A172 (cell line): ENCODE data around the gene DEUP1. TPM values are rescaled to one million over a fixed set of nuclear protein-coding genes. Genes with fewer than 3 reads are reported as not detected.
"Not testable (repeated sequence)": the region's sequence is repeated elsewhere in the genome, so short reads cannot be mapped to it uniquely, and the experiment has no call there.

Source experiments
- DNase-seq: peaks from one replicate; pipeline ENCODE4 v3.0.0-alpha.2; 2015; ENCODE audit warnings: low spot score
- total RNA-seq: library from RNA; depleted of rRNA; stranded (reverse); fragments of >200 nt; shearing (Covaris generic); gene quantifications from 2 replicates; pipeline ENCODE4 v1.2.3, GENCODE V29; 2014; rRNA removed

Gene DEUP1, protein sequence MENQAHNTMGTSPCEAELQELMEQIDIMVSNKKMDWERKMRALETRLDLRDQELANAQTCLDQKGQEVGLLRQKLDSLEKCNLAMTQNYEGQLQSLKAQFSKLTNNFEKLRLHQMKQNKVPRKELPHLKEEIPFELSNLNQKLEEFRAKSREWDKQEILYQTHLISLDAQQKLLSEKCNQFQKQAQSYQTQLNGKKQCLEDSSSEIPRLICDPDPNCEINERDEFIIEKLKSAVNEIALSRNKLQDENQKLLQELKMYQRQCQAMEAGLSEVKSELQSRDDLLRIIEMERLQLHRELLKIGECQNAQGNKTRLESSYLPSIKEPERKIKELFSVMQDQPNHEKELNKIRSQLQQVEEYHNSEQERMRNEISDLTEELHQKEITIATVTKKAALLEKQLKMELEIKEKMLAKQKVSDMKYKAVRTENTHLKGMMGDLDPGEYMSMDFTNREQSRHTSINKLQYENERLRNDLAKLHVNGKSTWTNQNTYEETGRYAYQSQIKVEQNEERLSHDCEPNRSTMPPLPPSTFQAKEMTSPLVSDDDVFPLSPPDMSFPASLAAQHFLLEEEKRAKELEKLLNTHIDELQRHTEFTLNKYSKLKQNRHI
- total RNA-seq = not detected in 2 replicates

DNA sequence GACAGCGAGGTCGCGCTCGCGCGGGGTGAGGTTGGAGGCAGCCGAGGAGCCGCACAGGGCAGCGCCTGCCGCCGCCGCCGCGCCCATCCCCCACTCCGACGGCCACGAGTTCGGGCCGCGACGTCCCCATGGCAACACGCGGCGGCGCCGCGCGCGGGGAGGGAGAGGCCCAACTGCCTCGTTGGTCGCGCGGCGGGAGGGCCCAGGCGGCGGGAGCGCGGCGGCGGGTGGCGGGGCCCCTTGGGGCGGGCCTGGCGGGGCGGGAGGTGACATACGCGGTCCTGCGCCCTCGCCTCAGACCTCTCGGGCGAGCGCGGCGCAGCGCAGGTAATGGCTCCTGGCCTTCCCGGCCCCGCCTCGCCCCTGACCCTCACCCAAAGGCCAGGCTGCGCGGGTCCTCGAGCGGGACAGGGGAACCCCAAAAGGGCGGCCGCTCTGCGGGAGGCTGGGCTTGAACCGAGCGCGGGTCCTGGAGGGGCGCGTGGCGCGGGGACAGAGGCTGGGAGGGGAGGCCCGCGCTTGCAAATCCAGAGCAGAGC is at the start of gene DEUP1:
DEUP1 (plus strand) TSS at position 297 of the 539 bp plus-strand sequence. CDS start 1,518 bp downstream, outside the sequence.
- no peak for DNase-seq

DNA sequence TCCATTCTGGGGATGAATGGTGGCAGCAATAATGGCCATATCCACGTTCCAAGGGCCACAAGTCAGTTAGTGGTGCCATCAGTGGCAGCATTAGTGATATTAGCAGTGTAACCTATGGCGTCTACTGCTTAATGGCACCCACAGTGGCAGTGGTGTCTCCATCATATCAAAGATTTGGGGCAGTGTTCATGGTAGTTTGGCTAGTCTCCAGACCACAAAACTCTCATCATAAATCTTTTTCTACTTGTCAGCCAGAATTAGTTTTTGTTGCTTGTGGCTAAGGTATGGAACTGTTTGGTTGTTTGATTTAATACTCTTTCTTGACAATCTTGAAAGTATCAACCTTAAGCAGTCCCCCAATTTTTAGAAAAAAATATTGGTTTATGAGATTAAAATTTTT is 45.1 kb upstream of the DEUP1 start:
- DNase-seq = no peak

DNA sequence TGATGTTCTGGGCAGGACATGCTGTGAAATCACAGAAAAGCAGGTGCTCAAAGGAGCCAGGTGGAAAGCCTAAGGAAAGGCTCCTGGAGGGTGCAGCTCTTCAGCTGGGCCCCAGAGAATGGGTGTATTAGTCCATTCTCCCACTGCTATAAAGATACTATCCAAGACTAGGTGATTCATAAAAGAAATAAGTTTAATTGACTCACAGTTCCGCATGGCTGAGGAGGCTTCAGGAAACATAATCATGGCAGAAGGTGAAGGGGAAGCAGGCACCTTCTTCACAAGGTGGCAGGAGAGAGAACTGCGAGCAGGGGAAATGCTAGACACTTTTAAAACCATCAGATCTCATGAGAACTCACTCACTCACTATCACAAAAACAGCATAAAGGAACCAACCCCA is 43.1 kb upstream of the DEUP1 start:
- no peak for DNase-seq

DNA sequence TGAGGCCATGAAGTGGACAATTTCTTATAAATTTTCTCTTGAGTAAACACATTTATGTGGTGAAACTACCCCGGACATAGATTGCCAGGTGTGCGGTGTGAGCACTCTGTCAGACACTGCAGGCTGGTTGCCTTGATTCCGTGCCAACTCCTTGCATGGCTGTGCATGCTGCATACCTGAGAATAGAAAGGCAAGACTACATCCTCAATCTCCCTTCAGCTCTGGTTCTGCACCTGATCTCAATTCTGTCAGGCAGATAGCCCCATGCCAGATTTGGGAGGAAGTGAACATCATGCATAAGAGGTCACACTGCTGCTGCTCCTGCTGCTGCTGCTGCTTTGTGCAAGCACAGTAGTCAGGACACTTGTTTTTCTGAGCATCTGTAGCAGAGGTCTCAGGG is 42.5 kb upstream of the DEUP1 start:
- DNase-seq = no peak

DNA sequence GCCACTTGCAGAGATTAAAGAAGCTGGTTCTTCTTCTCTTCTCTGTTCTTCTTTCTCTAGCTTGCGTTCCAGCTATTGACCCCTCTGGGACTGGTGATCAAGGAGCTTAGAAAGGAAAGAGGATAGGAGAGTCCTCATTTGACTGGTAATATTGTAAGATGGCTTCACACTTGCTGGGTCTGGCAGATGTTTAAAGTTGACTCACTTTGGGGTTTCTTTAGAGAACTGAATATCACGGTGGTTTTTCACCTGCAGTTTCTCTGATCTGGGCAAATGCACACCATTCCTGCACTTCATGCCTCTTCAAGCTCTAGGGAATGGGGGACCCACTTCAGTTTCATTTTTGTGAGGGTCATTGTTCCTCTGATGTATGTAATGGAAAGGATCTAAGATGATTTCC is 41.8 kb upstream of the DEUP1 start:
- DNase-seq = no peak

DNA sequence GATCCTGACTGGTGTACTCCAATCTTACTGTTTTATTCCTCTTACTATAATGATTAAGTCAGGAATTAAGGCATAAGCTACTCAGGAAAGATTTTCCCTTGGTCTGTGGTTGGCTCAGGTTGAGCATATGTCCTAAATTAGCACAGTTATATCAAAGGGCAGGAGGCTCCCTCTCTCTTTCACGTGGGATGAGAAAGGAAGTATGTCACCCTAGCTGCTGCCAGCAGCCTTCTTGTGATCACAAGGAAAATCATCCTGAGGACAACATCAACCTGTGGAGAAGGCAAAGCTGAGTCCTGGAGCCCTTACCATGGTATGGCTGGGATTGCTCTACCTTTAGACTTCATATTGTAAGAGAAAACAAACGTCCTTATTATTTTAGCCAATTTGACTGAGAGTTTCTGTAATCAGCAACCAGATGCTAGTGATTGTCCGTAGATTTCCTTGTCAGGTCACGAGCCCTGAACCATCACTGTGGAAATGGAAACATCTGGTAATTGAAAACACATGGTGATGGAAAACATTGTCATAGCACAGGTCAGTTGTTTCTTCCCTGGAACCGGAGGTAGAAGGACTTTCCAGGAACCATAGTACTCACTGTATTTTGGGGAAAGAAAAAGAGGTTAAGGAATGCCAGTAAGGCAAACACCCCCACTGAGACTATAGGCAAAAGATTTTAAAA is 40.6 kb upstream of the DEUP1 start:
- no peak for DNase-seq

DNA sequence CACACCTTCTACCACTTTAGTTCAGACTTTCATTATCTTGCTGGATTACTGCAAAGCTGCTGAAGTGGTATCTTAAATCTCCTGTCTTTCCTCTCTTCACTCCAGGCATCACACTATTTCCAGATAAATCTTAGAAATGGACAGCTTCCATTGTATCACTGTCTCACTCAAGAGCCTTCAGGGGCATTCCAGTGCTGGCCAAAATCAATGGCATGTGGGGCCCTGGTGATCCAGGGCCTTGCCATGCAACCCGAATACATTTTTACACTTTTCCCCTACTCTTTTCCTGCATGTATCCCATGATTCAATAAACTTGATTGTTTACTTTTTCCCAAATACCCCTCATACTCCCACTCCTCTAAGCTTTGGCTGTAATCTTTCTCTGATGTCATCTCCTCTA is 39.4 kb upstream of the DEUP1 start:
- no peak for DNase-seq

DNA sequence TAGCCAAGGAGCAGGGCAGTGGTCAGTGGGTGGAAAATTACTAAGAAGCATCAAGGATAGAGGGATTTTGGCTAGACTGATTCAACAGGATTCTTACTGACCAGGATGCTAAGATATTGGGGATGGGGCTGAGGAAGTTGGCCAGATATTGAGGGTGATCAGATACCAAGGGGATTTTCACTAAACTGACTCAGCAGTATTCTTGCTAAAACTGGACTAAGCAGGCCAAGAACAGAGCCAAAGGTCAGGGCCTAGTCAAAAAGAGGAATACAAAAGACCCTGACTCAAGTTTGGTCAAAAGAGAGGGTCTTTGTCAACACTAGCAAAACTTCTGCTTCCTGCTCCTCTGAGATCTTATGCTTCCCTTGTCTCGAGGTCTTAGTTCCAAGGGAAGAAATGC is 38.6 kb upstream of the DEUP1 start:
- no peak for DNase-seq

DNA sequence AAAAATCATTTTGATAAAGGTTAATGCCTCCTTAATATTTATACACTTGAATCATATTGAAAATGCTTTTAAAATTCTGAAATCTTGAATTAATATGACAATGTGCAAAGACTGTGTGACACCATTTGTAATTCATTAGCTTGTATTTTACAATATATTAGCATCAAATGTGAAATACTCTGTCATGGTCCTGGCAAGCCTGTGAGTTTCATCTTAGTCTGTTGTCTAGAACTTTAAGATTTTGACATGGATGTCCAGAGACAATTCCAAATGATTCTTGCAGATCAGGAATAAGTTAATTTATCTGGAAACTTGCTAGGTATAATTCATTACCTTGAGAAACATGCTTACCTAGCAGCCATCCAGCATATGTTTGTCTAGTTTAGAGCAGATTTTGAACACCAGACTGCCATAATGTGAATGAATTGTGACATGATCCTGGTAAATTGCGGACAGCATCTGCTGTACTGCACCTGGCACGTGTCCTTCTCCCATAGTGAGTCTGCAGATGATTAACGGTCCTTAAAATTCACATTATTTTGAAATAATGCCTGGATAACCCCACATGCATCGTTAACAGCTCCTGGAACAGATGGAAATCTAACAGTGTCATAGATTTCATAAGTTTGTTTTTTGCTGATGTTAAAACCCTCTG is 34.5 kb upstream of the DEUP1 start:
- no peak for DNase-seq

DNA sequence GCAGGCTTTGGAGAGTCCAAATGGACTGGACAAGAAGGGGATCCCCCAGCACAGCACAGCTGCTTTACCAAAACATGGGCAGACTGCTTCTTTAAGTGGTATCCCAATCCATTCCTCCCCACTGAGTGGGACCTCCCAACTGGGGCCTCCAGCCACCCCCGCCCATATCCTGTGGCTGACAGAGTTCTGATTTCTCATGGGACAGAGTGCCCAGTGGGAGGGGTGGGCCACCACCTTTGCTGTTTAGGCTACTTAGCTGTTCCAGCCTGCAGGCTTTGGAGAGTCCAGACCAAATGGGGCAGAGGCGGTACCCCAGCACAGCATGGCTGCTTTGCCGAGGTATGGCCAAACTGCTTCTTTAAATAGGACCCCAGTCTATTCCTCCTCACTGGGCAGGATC is 26.9 kb upstream of the DEUP1 start:
- no peak for DNase-seq

DNA sequence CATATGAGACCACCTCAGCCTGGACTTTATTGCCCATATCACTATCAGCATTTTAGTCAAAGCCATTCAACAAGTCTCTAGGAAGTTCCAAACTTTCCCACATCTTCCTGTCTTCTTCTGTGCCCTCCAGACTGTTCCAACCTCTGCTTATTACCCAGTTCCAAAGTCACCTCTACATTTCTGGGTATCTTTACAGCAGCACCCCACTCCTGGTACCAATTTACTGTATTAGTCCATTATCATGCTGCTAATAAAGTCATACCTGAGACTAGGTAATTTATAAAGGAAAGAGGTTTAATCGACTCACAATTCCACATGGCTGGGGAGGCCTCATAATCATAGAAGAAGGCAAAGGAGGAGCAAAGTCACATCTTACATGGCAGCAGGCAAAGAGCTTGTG is 16.1 kb upstream of the DEUP1 start:
- DNase-seq = not testable (repeated sequence)

DNA sequence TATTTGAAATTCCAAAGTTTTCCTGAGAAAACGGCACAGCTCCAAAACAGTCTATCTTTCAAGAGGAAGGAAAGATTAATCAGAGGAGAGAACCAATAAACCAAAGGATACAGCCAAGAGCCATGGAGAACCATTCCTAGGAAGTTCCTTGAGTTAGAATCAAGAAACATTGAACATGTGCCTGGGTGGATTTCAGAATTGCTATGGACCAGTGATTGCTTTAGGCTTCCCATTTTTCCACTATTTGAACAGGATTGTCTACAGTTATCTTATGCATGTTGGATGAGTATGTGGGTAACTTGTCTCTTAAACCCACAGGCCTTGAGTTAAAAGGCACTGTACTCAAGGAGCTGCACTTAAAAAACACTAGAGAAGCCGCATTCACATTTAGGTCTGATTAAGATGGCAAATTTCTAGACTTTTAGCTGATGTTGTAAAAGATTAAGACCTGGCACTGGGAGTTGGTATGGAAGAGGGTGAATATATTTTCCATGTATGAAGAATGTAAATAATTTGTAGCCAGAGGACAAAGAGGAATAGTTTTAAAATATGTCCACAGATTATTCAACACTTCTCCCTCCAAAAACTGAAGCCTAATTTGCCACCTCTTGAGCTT is 11.2 kb upstream of the DEUP1 start:
- no peak for DNase-seq

DNA sequence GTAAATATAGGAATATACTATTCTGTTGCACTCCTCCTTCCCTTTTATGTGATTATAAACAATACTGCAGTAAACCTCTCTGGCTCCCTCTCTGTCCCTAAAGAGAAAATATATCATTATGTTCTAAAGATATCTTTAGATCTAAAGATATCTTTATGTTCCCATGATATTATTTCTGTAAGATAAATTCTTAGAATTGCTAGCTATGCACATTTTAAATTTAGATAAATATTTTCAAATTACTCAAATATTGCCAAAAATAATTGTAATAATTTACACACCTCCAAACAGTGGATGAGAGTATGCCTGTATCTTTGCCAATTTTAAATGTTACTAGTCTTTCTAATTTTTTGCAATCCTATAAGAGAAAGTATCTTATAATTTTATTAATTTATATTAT is 10.3 kb upstream of the DEUP1 start:
- no peak for DNase-seq

DNA sequence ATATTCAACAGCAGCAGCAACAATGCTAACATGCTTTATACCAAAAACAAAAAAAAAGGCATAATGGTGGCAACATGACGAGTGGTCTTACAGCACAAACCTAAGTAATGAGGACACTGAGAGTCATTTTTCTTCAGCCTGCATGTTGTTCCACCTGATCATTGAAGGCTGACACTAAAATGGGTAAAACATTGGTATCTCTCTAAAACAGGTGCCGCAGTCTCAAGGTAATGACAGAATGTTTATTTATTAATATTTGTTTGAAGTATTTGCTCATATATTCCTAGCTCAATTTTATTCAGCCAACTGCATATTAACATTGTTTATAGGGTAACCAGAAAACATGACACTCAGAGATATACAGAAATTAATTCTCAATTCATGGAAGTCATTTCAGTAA is 8.3 kb upstream of the DEUP1 start:
- DNase-seq = no peak

DNA sequence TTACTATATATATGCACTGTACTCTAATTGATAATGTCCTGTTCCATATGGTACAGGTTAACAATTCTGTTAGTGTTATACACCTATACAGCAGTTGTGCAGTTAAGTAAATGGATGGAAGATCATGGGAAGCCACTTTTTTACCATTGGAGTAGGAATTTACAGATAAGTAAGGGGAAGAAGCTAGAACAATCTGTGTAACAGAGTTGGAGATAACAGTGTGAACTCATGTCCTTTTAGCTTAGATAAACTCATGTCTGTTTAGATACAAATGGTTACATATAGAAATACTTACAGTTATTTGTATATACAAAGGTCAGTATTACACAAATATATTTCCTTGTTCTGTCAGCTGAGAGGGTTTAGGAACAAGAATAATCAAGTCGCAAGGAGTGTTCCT is 6.8 kb upstream of the DEUP1 start:
- no peak for DNase-seq

DNA sequence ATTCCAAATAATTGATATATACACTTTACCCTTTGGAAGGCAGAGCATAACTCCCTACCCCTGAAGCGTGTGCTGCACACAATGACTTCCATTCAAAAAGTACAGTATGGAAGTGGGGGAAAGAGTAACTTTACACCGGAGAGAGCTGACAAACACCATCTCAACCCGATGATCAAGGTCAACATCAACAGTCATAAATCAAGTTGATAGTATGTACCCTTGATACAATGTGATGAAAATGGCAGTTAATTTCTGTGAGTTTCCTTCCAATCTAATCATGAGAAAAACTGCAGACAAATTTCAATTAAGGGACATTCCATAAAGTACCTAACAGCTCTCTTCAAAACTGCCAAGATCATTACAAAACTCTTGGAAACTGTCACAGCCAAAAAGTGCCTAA is 6.0 kb upstream of the DEUP1 start:
- DNase-seq = no peak

DNA sequence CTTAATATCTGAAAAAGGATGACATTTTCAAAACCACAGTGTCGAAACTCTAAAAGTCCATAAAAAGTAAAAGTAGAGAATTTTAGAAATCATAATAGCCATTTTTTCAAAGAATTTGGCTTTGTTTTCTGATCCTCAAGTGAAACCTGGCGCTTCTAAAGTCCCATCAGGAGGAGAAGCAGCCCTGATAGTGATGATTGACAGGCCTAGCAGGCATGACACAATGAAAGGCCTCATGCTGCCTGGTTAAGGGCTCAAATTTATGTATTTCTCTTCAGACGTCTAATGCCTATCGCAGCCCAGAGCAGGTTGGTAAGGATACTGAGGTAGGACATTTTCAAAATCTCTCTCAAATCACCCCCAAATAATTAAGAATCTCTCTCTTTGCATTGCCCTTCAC is 3.9 kb upstream of the DEUP1 start:
- DNase-seq = no peak

DNA sequence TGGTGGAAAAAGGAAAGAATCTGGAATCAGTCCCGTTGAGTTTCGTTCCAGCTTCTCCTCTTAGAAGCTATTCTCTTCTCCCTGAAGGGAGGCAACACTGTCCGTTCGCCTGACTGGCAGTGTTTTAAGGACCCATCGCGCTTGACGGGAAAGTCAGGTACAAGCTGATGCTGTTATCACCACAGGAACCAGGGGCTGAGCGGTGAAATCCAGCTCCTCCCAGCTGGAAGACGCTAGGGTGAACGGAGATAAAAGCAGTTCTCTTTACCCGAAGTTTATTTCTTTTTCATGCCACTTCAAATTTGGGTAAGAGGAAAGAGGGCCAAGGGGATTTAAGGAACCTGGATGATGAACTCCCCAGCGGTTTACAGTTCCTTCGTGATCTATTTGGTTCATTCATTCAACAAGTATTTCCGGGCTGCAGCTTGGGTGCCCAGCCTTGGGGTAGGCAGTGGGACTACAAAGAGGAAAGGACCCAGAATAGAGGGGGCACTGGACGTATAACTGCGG is 551 bp upstream of the DEUP1 start:
- DNase-seq = no peak

DNA sequence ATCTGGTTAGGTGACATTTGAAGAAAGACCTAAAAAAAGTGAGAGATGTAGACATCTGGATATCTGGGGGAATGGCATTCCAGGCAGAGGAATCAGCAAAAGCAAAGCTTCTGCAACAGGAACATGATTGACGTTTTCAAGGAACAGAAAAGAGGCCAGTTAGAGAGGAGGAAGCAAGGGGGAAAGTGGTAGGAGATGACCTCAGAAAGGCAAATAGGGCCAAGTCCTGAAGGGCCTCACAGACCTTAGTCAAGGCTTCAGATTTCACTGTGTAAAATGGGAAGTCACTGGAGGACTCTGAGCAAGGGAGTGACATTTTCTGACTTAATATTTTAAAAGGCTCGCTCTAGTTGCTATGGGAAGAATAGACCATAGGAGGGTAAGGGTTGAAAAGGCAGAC is 9.7 kb downstream of the DEUP1 start:
- no peak for DNase-seq

DNA sequence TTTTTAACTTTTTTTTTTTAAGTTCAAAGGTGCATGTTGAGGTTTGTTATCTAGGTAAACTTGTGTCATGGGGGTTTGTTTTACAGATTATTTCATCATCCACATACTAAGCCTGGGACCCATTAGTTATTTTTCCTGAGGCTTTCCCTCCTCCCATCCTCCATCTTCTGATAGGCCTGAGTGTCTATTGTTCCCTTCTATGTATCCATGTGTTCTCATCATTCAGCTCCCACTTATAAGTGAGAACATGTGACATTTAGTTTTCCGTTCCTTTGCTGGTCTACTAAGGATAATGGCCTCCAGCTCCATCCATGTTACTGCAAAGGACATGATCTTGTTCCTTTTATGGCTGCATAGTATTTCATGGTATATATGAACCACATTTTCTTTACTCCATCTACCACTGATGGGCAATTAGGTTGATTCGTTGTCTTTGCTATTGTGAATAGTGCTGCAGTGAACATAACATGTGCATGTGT is 14.4 kb downstream of the DEUP1 start:
- DNase-seq = no peak

DNA sequence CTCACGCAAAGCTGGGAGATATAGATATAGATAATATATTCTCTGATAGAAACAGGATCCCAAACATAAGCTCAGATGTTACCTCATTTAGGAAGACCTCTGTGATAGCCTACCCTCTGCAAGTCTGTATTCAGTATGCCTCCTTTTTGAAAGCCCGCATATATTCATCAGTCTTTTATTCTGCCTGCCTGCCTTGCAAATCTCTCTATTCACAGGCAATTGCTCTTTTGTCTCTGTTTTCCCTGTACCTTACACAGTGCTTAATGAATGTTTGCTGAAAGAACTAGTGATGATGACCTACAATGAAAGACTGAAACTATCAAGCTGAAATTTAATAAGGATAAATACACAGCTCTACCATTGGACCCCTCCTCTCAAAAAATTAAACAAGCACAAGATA is 18.4 kb downstream of the DEUP1 start:
- DNase-seq = no peak
